HG03439 (cell line): Measurements from ENCODE around the gene GPC6.

Experiments used
- ATAC-seq: cut with Tn5 transposase; IDR thresholded peaks from one replicate; pipeline ENCODE4 v1.9.1; 2021; ENCODE audit warnings: mild to moderate bottlenecking, moderate library complexity; ENCODE audit not compliant: unreplicated experiment

The GPC6 gene

DNA sequence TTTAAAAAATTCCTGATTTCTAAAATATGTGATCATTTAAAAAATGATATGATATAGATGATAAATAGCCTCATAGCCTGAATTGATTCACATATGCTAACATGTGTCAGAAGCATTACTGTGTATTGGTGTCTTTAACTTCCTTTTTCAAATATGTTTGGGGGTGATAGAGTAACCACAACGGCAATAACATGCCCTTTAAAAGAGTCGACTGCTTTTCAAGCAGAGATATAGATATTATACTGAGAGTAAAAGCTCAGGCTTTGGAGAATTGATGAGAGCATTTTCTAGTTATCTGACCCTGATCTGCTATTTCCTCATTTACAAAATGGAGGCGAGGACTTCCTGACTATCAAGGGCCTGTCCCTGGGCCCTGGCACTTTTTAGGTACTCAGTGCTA is 992.3 kb downstream of the GPC6 start:
- ATAC-seq = no peak

- ATAC-seq = no peak
Observed at GRCh38 chr13:94224670-94225069, 998.1 kb downstream of the GPC6 start.

GRCh38 chr13:94227255-94227879 is 1000.8 kb downstream of the GPC6 start:
- no peak for ATAC-seq

DNA sequence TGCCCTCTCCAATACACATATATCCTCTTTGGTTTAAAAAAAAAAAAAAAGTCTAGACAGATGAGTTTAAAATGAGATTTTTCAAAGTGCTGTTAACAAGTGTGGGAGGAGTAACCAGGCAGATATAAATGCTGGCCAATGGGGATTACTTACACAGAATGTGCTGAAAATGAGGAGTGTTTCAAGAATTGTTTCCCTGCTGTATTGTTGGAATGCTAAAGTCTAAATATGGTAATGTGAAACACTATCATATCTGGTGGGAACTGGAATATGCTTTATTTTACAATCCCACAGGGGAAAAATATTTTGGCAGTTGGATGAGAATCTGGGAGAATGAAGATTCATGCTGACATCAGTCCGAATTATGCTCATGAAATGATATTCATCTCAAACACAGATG is 1002.2 kb downstream of the GPC6 start:
- no peak for ATAC-seq

DNA sequence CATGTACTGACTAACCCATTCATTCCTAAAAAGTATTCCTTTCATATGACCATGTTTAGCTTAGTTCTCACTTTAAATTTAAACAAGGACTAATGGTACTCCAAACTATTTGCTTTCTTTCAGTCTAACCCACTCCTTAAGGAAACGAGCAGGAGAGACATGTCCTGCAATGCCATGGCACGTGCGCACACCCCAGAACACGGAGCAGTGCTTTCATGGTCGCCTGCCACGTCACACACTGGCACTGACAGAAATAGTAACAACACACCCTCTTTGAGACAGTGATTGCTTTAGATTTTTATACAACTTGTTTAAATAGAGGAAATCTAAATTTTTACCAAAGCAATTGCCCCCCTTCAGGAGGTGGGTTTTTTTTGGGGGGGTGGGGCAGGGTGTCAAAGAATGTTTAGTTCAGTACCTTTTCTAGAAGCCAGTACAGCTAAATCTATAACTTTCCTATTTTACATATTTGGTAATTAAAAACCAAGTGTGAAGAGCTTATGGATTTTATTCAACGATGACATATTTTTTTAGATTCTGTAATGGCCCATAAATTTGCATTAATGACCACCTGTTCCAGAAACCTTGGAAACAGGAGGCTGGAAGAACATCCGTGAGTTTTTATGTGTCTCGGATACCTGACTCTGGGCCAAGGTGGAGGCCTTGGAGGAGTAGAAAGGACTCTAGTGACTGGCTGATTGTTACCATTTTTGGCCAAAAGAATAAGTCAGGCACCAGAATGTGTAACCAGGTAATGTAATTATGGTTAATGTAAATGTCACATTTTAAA is 1005.7 kb downstream of the GPC6 start:
- no peak for ATAC-seq

DNA sequence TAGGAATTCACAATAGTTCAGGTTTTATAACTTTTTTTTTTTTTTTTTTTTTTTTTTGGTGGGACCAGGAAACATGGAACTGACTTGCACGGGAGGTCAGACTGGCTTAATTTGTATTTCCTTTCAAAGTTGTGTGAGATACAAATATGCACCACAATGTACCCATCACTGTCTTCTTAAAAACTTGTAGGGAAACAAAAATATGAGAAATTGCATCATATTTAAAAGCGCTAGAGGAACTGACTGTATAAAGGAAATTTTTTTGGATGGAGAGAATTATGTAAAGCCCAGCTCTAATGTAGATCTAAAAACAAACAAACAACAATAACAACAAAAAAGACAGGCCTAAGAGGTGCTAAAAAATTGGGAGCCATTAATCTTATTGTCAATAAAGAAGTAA is 1006.3 kb downstream of the GPC6 start:
- no peak for ATAC-seq

DNA sequence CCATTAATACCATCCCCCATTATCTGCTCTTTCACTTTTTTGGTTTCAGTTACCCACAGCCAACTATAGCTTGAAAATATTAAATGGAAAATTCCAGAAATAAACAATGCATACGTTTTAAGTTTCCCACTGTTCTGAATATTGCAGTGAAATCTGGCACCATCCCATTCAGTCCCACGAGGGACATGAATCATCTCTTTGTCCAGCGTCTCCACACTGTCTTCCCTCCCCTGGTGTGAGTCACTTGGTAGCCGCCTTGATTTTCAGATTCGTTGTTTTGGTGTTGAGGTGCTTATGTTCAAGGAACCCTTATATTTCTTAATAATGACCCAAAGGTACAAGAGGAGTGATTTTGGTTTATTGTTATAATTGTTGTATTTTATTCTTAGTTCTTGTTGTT is 1006.8 kb downstream of the GPC6 start:
- no peak for ATAC-seq

GRCh38 chr13:94233837-94234236 is 1007.2 kb downstream of the GPC6 start:
- no peak for ATAC-seq

DNA sequence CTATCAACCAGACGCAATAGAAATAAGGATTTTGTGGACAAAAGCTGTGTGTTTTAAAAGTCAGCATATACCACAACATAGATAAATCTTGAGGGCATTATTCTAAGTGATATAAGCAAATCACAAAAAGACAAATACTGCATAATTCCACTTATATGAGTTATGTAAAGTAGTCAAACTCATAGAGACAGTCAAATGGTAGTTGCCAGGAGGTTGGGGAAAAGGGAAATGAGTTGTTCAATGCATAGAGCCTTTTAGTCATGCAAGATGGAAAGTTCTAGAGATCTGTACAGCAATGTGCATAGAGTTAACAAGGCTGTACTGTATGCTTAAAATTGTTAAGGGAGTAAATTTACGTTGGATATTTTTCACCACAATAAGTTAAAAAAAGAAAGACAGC is 1008.1 kb downstream of the GPC6 start:
- no peak for ATAC-seq

- no peak for ATAC-seq
Observed at GRCh38 chr13:94236132-94236531, 1009.5 kb downstream of the GPC6 start.

- no peak for ATAC-seq
Observed at GRCh38 chr13:94236872-94237271, 1010.3 kb downstream of the GPC6 start.

- ATAC-seq = no peak
Observed at GRCh38 chr13:94239135-94239534, 1012.5 kb downstream of the GPC6 start.

GRCh38 chr13:94242554-94242953 is 1015.9 kb downstream of the GPC6 start:
- ATAC-seq = no peak

GRCh38 chr13:94243551-94243950 is 1016.9 kb downstream of the GPC6 start:
- no peak for ATAC-seq

GRCh38 chr13:94246495-94246894 is 1019.9 kb downstream of the GPC6 start:
- ATAC-seq = no peak

DNA sequence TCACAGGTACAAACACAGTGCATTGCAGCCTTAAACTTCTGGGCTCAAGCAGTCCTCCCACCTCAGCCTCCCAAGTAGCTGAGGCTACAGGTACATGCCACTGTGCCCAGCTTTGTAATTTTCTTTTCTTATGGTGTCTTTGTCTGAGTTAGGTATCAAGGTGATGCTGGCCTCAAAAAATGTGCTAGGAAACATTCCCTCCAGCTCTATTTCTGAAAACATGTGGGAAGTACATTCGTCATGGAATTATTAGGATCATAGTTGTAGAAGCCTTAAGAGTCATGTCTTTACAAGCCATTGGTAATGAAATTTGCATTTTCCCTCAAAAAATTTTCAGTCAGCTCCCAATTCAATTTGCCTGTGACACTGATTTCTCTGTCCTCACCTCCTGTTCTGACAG is 1021.3 kb downstream of the GPC6 start:
- ATAC-seq = no peak

DNA sequence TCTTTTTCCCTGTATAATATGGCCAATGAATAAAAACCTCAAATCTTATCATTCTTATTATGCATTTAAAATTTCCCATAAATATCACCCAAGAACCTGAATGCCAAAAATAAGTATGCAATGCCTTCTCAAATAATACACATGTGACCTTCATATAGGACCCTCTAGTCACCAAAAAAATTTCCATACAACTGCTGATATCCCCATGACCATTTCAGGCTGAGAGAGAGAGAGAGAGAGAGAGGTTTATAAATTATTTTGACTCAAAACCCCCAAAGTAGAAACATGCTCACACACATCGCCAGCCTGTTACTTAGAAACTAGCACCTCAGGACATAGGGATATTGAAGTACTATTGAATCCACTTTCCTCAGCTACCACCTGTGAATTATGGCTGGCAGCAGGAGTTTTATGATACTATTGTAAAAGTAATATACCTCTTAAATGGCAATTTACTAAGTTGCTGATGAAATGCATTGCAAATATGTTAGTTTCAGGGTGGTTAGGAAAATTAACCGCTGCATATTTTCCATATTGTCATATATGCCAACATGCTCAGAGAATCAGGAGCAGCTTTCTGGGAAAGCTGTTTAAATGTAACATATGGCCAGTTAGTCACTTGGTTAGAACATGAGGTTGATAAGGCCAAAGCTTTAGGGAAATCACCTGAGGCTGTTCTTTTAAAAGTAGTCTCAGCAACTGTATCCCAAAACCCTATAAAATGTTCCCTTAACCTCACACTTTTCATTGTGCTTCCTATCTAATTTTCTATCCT is 1022.0 kb downstream of the GPC6 start:
- ATAC-seq = no peak

DNA sequence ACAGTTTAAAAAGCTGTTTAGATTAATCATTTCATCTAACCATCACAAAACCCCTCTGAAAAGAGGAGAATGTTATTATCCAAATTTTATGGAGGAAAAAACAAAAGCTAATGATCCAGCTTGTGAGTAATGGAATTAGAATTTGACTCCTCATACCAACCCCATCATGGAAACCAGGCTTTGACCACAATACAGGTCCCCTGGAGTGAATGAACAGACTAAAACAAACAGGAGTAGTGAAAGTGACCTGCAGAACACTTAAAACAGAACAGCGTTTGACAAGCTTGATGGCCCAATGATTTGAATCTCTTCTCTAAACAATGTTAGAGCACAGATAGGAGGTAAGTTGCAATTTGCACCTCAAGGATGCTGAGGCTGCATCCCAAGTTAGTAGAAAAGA is 1022.9 kb downstream of the GPC6 start:
- ATAC-seq = no peak

GRCh38 chr13:94251831-94252608 is 1025.4 kb downstream of the GPC6 start:
- ATAC-seq = no peak

GRCh38 chr13:94254737-94255136 is 1028.1 kb downstream of the GPC6 start:
- ATAC-seq = no peak

GRCh38 chr13:94256721-94257120 is 1030.1 kb downstream of the GPC6 start:
- ATAC-seq = no peak
